C4-2B (cell line): ENCODE measurements around the gene MPP2.

ENCODE experiments used
- ZFX ChIP-seq: fragments of 450-650 bp; IDR thresholded peaks from 2 replicates; pipeline ENCODE4 v1.6.1; 2017
- TF ChIP-seq, protein P1 (sequence below): fragments of 450-650 bp; conservative IDR thresholded peaks from 2 replicates; pipeline ENCODE4 v1.5.1; 2017; ENCODE audit warnings: mild to moderate bottlenecking

DNA sequence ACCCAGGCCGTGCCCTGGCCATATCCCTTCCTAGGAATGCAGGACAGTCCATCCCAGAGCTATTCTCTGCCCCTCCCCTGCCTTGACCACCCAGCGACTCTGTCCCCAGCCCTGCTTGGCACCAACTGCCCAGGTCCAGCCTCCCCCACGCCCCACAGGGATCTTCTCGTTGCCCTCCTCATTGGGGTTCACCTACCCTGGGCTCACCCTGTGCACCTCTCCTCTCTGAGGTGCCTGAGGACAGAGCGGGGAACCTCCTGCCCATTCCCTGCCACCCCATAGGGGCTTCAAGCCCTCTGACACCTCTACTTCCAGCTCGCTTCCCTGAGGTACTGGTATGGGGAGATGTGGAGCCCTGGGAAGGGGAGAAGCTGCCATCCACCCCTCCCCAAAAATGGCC, 6.2 kb upstream of the MPP2 start:
- TF ChIP-seq, protein P1, sequence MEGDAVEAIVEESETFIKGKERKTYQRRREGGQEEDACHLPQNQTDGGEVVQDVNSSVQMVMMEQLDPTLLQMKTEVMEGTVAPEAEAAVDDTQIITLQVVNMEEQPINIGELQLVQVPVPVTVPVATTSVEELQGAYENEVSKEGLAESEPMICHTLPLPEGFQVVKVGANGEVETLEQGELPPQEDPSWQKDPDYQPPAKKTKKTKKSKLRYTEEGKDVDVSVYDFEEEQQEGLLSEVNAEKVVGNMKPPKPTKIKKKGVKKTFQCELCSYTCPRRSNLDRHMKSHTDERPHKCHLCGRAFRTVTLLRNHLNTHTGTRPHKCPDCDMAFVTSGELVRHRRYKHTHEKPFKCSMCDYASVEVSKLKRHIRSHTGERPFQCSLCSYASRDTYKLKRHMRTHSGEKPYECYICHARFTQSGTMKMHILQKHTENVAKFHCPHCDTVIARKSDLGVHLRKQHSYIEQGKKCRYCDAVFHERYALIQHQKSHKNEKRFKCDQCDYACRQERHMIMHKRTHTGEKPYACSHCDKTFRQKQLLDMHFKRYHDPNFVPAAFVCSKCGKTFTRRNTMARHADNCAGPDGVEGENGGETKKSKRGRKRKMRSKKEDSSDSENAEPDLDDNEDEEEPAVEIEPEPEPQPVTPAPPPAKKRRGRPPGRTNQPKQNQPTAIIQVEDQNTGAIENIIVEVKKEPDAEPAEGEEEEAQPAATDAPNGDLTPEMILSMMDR: no peak
- TF ChIP-seq ZFX: no peak
